ENCODE results near the gene NT5M. TPM values are rescaled to one million over a fixed set of nuclear protein-coding genes. Genes with fewer than 3 reads are reported as not detected.
A peak's percentile ranks its signal among the peaks of the same experiment; 100 is the strongest.

Gene NT5M
- total RNA-seq, 4 donors from 2014 or later: 0.68 to 4.2 (median 1.7) TPM; not detected in 1

GRCh38 chr17:17384291-17384615 is 81.1 kb downstream of the NT5M start:
- Histone ChIP-seq H3K36me3 (no peaks in the 10 kb centered on the region), H3K9me3 (no peaks in the 10 kb centered on the region), H3K27me3 (peaks cover 28% of the 10 kb centered on the region), H3K4me3 (no peak overlapping the region), H3K27ac (no peak overlapping the region), H3K4me1 (peaks cover 0 to 10% (median 0%) of the 10 kb centered on the region in 4 donors)
- TF ChIP-seq POLR2AphosphoS5 (IDR thresholded peaks at IDR 0.05): no peak
- no peak for TF ChIP-seq EP300 (IDR thresholded peaks at IDR 0.05; ENCODE audit: low read depth)
- no peak for TF ChIP-seq CTCF (IDR thresholded peaks at IDR 0.05)
- TF ChIP-seq POLR2A (IDR thresholded peaks at IDR 0.05): no peak
- DNase-seq: no peak
- 83 to 90% methylated on average over 2 to 6 of the region's 6 CpGs for WGBS, 2 donors (ENCODE audit: low coverage in 1 of 2)
- intact Hi-C loops (cut with DNase I; ENCODE audit: low total_unique reads): no loop called here
- in situ Hi-C loops (cut with MboI; ENCODE audit: low pct_ligation_motif_present in 1 of 4, low pct_unique_long_range_greater_than_20kb in 1 of 4, low sequenced_read_pairs in 3 of 4): no loop called here

DNA sequence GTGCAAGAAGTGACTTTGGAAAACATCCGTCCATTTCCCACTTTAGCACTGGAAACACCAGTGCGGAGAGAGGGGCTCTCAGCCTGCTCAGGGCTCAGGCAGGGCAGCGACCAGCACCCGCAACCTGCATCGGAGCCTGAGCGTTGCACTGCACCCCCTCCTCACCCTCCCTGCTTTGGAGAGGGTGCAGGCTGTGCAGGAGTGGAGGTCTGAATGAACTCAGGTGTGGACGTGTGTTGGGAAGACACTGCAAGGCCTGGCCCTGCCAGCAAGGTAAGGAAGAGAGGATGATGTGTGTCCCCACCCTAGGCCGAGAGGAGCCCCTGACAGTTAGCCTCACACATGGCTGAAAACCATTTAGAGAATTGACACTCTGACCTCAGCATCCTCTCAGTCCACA is 81.8 kb downstream of the NT5M start:
- peaks cover 0 to 10% (median 0%) of the 10 kb centered on the region in 4 donors for H3K4me1 ChIP-seq
- intact Hi-C loops (cut with DNase I; ENCODE audit: low total_unique reads): no loop called here
- H3K4me3 ChIP-seq: no peak overlapping the region
- H3K27me3 ChIP-seq: peaks cover 25% of the 10 kb centered on the region
- no peak for DNase-seq
- in situ Hi-C loops (cut with MboI; ENCODE audit: low pct_ligation_motif_present in 1 of 4, low pct_unique_long_range_greater_than_20kb in 1 of 4, low sequenced_read_pairs in 3 of 4): no loop called here
- 94% methylated on average over 8 of the region's 8 CpGs; no CpG with 5 or more reads in 1 of the 2 donors for WGBS, 2 donors (ENCODE audit: low coverage in 1 of 2)
- no peaks in the 10 kb centered on the region for H3K9me3 ChIP-seq
- no peak overlapping the region for H3K27ac ChIP-seq
- no peaks in the 10 kb centered on the region for H3K36me3 ChIP-seq
- no peak for TF ChIP-seq POLR2AphosphoS5 (IDR thresholded peaks at IDR 0.05)
- no peak for TF ChIP-seq POLR2A (IDR thresholded peaks at IDR 0.05)
- no peak for TF ChIP-seq EP300 (IDR thresholded peaks at IDR 0.05; ENCODE audit: low read depth)
- TF ChIP-seq CTCF (IDR thresholded peaks at IDR 0.05): no peak

- TF ChIP-seq POLR2A (IDR thresholded peaks at IDR 0.05) (no peak), POLR2AphosphoS5 (IDR thresholded peaks at IDR 0.05) (no peak), CTCF (IDR thresholded peaks at IDR 0.05) (no peak), EP300 (IDR thresholded peaks at IDR 0.05; ENCODE audit: low read depth) (no peak)
- Histone ChIP-seq H3K9me3 (no peaks in the 10 kb centered on the region), H3K27ac (no peak overlapping the region), H3K4me3 (no peak overlapping the region), H3K36me3 (no peaks in the 10 kb centered on the region), H3K4me1 (peaks cover 0 to 10% (median 0%) of the 10 kb centered on the region in 4 donors), H3K27me3 (peaks cover 20% of the 10 kb centered on the region)
- intact Hi-C loops (cut with DNase I; ENCODE audit: low total_unique reads) (no loop called here), in situ Hi-C loops (cut with MboI; ENCODE audit: low pct_ligation_motif_present in 1 of 4, low pct_unique_long_range_greater_than_20kb in 1 of 4, low sequenced_read_pairs in 3 of 4) (no loop called here)
- DNase-seq: no peak
- 52 to 73% methylated on average over 5 to 11 of the region's 11 CpGs for WGBS, 2 donors (ENCODE audit: low coverage in 1 of 2)
Measured at GRCh38 chr17:17385491-17385890, 82.3 kb downstream of the NT5M start.

DNA sequence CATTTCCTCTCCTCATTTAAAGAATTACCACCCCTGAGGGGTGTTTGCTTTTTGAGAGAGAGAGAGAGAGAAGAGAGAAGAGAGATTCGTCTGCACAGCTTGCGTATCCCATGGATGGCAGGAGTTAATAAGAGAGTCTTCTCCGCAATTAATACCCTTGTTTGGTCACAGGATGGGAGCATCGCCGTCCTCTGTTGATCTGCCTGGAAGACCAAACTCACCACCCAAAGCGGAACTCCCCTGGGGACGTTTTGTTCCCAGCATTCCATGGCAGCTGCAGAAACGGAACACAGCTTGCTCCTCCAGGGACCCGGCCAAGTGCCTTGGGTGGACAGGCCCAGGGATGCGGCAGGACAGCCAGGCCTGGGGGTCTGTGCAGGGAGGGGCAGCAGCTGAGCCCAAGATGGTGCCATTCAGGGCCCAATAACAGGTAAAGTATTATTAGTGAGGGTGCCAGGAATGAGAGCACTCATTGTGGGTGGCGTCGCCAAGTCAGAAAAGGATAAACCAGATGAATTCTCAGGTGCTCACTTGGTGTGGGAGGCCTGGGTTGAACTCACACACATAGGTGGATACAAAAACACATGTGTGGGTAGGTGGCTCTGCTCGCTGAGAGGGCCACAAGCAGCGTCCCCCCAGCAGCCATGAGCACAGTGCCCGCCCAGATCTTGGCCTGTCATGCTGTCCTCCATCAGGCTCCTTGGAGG is 83.1 kb downstream of the NT5M start:
- TF ChIP-seq CTCF (IDR thresholded peaks at IDR 0.05): no peak
- no peak for TF ChIP-seq EP300 (IDR thresholded peaks at IDR 0.05; ENCODE audit: low read depth)
- TF ChIP-seq POLR2A (IDR thresholded peaks at IDR 0.05): no peak
- TF ChIP-seq POLR2AphosphoS5 (IDR thresholded peaks at IDR 0.05): peak in 1 of 3 donors; percentile 9
- intact Hi-C loops (cut with DNase I; ENCODE audit: low total_unique reads) (no loop called here), in situ Hi-C loops (cut with MboI; ENCODE audit: low pct_ligation_motif_present in 1 of 4, low pct_unique_long_range_greater_than_20kb in 1 of 4, low sequenced_read_pairs in 3 of 4) (no loop called here)
- Histone ChIP-seq H3K36me3 (no peaks in the 10 kb centered on the region), H3K27me3 (peaks cover 12% of the 10 kb centered on the region), H3K4me1 (peaks cover 0 to 10% (median 0%) of the 10 kb centered on the region in 4 donors), H3K9me3 (no peaks in the 10 kb centered on the region), H3K27ac (no peak overlapping the region), H3K4me3 (no peak overlapping the region)
- DNase-seq: no peak
- 81 to 88% methylated on average over 3 to 15 of the region's 15 CpGs for WGBS, 2 donors (ENCODE audit: low coverage in 1 of 2)

Data from transverse colon (tissue), 4 donors.